NT2/D1 (cell line): Measurements from ENCODE around the gene IL4R.
"Not testable (repeated sequence)": the region's sequence is repeated elsewhere in the genome, so short reads cannot be mapped to it uniquely, and the experiment has no call there.

ENCODE experiments used
- SUZ12 ChIP-seq: IDR thresholded peaks from 2 replicates; pipeline ENCODE4 v1.6.1; 2011; ENCODE audit not compliant: insufficient read length, insufficient read depth; ENCODE audit errors: extremely low read depth
- YY1 ChIP-seq: IDR thresholded peaks from 2 replicates; pipeline ENCODE4 v1.6.1; 2011; ENCODE audit not compliant: insufficient read length, insufficient read depth
- ZNF274 ChIP-seq: IDR thresholded peaks from 2 replicates; pipeline ENCODE4 v1.6.1; 2011; ENCODE audit warnings: mild to moderate bottlenecking, low read depth, low read length

- TF ChIP-seq ZNF274, YY1, SUZ12: not testable (repeated sequence)
These were observed 41.1 kb upstream of the IL4R start for GRCh38 chr16:27272697-27273096.
